HG03439 (cell line): Measurements from ENCODE around the gene PPA1.
"Not testable (repeated sequence)": the region's sequence is repeated elsewhere in the genome, so short reads cannot be mapped to it uniquely, and the experiment has no call there.

Experiments used
- ATAC-seq: cut with Tn5 transposase; IDR thresholded peaks from one replicate; pipeline ENCODE4 v1.9.1; 2021; ENCODE audit warnings: mild to moderate bottlenecking, moderate library complexity; ENCODE audit not compliant: unreplicated experiment

PPA1 gene

GRCh38 chr10:70175516-70175915 lies 57.7 kb downstream of the PPA1 start:
- no peak for ATAC-seq

- ATAC-seq: no peak
Measured at GRCh38 chr10:70174058-70174741, 59.0 kb downstream of the PPA1 start.

- ATAC-seq: peak; percentile 19
Measured at GRCh38 chr10:70169649-70170364, 63.4 kb downstream of the PPA1 start.

- no peak for ATAC-seq
Measured at GRCh38 chr10:70169011-70169410, 64.2 kb downstream of the PPA1 start.

- ATAC-seq: no peak
Measured at GRCh38 chr10:70167246-70167645, 66.0 kb downstream of the PPA1 start.

GRCh38 chr10:70166394-70166793 lies 66.8 kb downstream of the PPA1 start:
- no peak for ATAC-seq

- ATAC-seq: no peak
Measured at GRCh38 chr10:70164163-70164562, 69.1 kb downstream of the PPA1 start.

- no peak for ATAC-seq
Measured at GRCh38 chr10:70163448-70163847, 69.8 kb downstream of the PPA1 start.

- no peak for ATAC-seq
Measured at GRCh38 chr10:70162892-70163201, 70.4 kb downstream of the PPA1 start.

- no peak for ATAC-seq
Measured at GRCh38 chr10:70162151-70162891, 70.9 kb downstream of the PPA1 start.

- no peak for ATAC-seq
Measured at GRCh38 chr10:70160798-70161197, 72.4 kb downstream of the PPA1 start.

- not testable (repeated sequence) for ATAC-seq
Measured at GRCh38 chr10:70159366-70159765, 73.9 kb downstream of the PPA1 start.

- ATAC-seq: no peak
Measured at GRCh38 chr10:70158113-70158512, 75.1 kb downstream of the PPA1 start.

GRCh38 chr10:70155255-70155838 lies 77.9 kb downstream of the PPA1 start:
- ATAC-seq: no peak
